OCI-LY1 (cell line): ENCODE results near the gene SMAD6.

Experiments used
- H2AFZ ChIP-seq: fragments of 200-600 bp; sonication (generic), shearing (Covaris generic); 2 replicates; pipeline ENCODE4 v1.6.0; 2014; ENCODE audit warnings: antibody characterized with exemption, mild to moderate bottlenecking, low read length
- H3F3A ChIP-seq: fragments of 200-600 bp; sonication (generic), shearing (Covaris generic); 2 replicates; pipeline ENCODE4 v1.6.0; 2014; ENCODE audit warnings: mild to moderate bottlenecking, antibody characterized with exemption, low read length, moderate library complexity; ENCODE audit not compliant: insufficient read depth
- H3K27ac ChIP-seq: fragments of 200-600 bp; sonication (generic); 2 replicates; pipeline ENCODE4 v1.5.1; 2014; ENCODE audit warnings: low read length, mixed run types, mild to moderate bottlenecking, low read depth; ENCODE audit not compliant: poor library complexity, severe bottlenecking
- H3K27me3 ChIP-seq: fragments of 200-600 bp; sonication (generic); 2 replicates; pipeline ENCODE4 v1.6.0; 2014; ENCODE audit warnings: antibody characterized with exemption, mild to moderate bottlenecking, low read length, moderate library complexity; ENCODE audit not compliant: insufficient read depth
- H3K36me3 ChIP-seq: fragments of 200-600 bp; sonication (generic); 2 replicates; pipeline ENCODE4 v1.6.1; 2014; ENCODE audit warnings: mild to moderate bottlenecking, antibody characterized with exemption, low read length, moderate library complexity, mixed read lengths; ENCODE audit not compliant: insufficient read depth
- H3K4me1 ChIP-seq: fragments of 200-600 bp; sonication (generic); 2 replicates; pipeline ENCODE4 v1.5.1; 2014; ENCODE audit warnings: mild to moderate bottlenecking, low read length, moderate library complexity; ENCODE audit not compliant: insufficient read depth, severe bottlenecking
- H3K4me2 ChIP-seq: fragments of 200-600 bp; sonication (generic), shearing (Covaris generic); 2 replicates; pipeline ENCODE4 v1.6.1; 2014; ENCODE audit warnings: low read length
- H3K4me3 ChIP-seq: fragments of 200-600 bp; sonication (generic); 2 replicates; pipeline ENCODE4 v1.5.1; 2014; ENCODE audit warnings: low read length, low read depth, mild to moderate bottlenecking, mixed read lengths; ENCODE audit not compliant: poor library complexity, severe bottlenecking
- H3K79me2 ChIP-seq: fragments of 200-600 bp; shearing (Covaris generic); 2 replicates; pipeline ENCODE4 v1.6.1; 2016; ENCODE audit warnings: mixed run types, low read length, mixed read lengths; ENCODE audit not compliant: insufficient read depth
- H3K9ac ChIP-seq: fragments of 200-600 bp; sonication (generic), shearing (Covaris generic); 2 replicates; pipeline ENCODE4 v1.6.1; 2014; ENCODE audit warnings: mild to moderate bottlenecking, low read length, mixed read lengths
- H3K9me2 ChIP-seq: fragments of 200-600 bp; sonication (generic), shearing (Covaris generic); 2 replicates; pipeline ENCODE4 v1.6.1; 2014; ENCODE audit warnings: low read depth, mild to moderate bottlenecking, low read length, mixed read lengths
- H3K9me3 ChIP-seq: fragments of 200-600 bp; shearing (Covaris generic); 2 replicates; pipeline ENCODE4 v1.6.1; 2014; ENCODE audit warnings: low read length, mixed read lengths
- H4K20me1 ChIP-seq: fragments of 200-600 bp; sonication (generic), shearing (Covaris generic); 2 replicates; pipeline ENCODE4 v1.6.0; 2016; ENCODE audit warnings: mild to moderate bottlenecking, low read length; ENCODE audit not compliant: insufficient read depth
- CTCF ChIP-seq: fragments of 200-600 bp; sonication (generic), shearing (Covaris generic); IDR thresholded peaks from 2 replicates; pipeline ENCODE4 v1.5.1; 2017; ENCODE audit warnings: mild to moderate bottlenecking, antibody characterized with exemption, low read length, moderate library complexity, mixed read lengths
- EZH2 ChIP-seq: fragments of 200-600 bp; sonication (generic), shearing (Covaris generic); IDR thresholded peaks from 2 replicates; pipeline ENCODE4 v1.8.0; 2017; ENCODE audit warnings: borderline replicate concordance, mixed run types, mild to moderate bottlenecking, antibody characterized with exemption, low read length, moderate library complexity, mixed read lengths

SMAD6 gene

GRCh38 chr15:66760097-66760967 lies 58.3 kb downstream of the SMAD6 start:
- H3K4me2 ChIP-seq = no peak overlapping the region
- no peak overlapping the region for H3K27ac ChIP-seq
- no peak for TF ChIP-seq CTCF
- TF ChIP-seq EZH2 = no peak
- no peaks in the 10 kb centered on the region for H3K9me3 ChIP-seq
- no peaks in the 10 kb centered on the region for H3F3A ChIP-seq
- no peak overlapping the region for H2AFZ ChIP-seq
- no peak overlapping the region for H3K9ac ChIP-seq
- peaks cover 15% of the 10 kb centered on the region for H3K36me3 ChIP-seq
- no peaks in the 10 kb centered on the region for H3K27me3 ChIP-seq
- H3K9me2 ChIP-seq = no peaks in the 10 kb centered on the region
- no peak overlapping the region for H3K4me3 ChIP-seq
- H3K79me2 ChIP-seq = no peaks in the 10 kb centered on the region
- H4K20me1 ChIP-seq = no peaks in the 10 kb centered on the region
- peaks cover 19% of the 10 kb centered on the region for H3K4me1 ChIP-seq

- H3K4me1 ChIP-seq = peaks cover 28% of the 10 kb centered on the region
- peaks cover 10% of the 10 kb centered on the region; the same call in 1 of the 2 replicates for H3K36me3 ChIP-seq
- no peaks in the 10 kb centered on the region for H3F3A ChIP-seq
- no peak overlapping the region for H2AFZ ChIP-seq
- H3K27ac ChIP-seq = no peak overlapping the region
- H3K4me3 ChIP-seq = no peak overlapping the region
- no peaks in the 10 kb centered on the region for H3K79me2 ChIP-seq
- no peaks in the 10 kb centered on the region for H4K20me1 ChIP-seq
- TF ChIP-seq CTCF (no peak), EZH2 (no peak)
- no peaks in the 10 kb centered on the region for H3K9me2 ChIP-seq
- no peak overlapping the region for H3K9ac ChIP-seq
- H3K27me3 ChIP-seq = no peaks in the 10 kb centered on the region
- H3K4me2 ChIP-seq = no peak overlapping the region
- no peaks in the 10 kb centered on the region for H3K9me3 ChIP-seq
These were observed 59.1 kb downstream of the SMAD6 start for GRCh38 chr15:66760968-66761725.

GRCh38 chr15:66761726-66762595 lies 59.9 kb downstream of the SMAD6 start:
- Histone ChIP-seq H4K20me1 (no peaks in the 10 kb centered on the region), H3K4me1 (peaks cover 30% of the 10 kb centered on the region), H3K4me2 (no peak overlapping the region), H3F3A (no peaks in the 10 kb centered on the region), H3K9me2 (no peaks in the 10 kb centered on the region), H3K27ac (no peak overlapping the region), H3K4me3 (no peak overlapping the region), H2AFZ (no peak overlapping the region), H3K27me3 (no peaks in the 10 kb centered on the region), H3K79me2 (no peaks in the 10 kb centered on the region), H3K9ac (no peak overlapping the region), H3K9me3 (no peaks in the 10 kb centered on the region), H3K36me3 (peaks cover 10% of the 10 kb centered on the region; the same call in 1 of the 2 replicates)
- no peak for TF ChIP-seq EZH2
- TF ChIP-seq CTCF = no peak
